ENCODE results near the gene DNER.

GRCh38 chr2:229578052-229578846 is 136.1 kb downstream of the DNER start:
- no peak for TF ChIP-seq EZH2 (IDR thresholded peaks at IDR 0.05; ENCODE audit: insufficient read depth, poor library complexity, severe bottlenecking)
- TF ChIP-seq EZH2phosphoT487 (IDR thresholded peaks at IDR 0.05; ENCODE audit: insufficient read depth, low read depth) = no peak

Data from GM23248 (cell line).